HG02970 (cell line): ENCODE results near the gene HLA-B.
A peak's percentile ranks its signal among the peaks of the same experiment; 100 is the strongest.
"Not testable (repeated sequence)": the region's sequence is repeated elsewhere in the genome, so short reads cannot be mapped to it uniquely, and the experiment has no call there.

ENCODE experiments used
- ATAC-seq: cut with Tn5 transposase; IDR thresholded peaks from one replicate; pipeline ENCODE4 v1.9.1; 2021; ENCODE audit warnings: mild to moderate bottlenecking, moderate library complexity, moderate number of reproducible peaks; ENCODE audit not compliant: unreplicated experiment, low FRiP score

Gene HLA-B

GRCh38 chr6:31386099-31386498 is 29.1 kb upstream of the HLA-B start:
- no peak for ATAC-seq

GRCh38 chr6:31385041-31385440 is 28.1 kb upstream of the HLA-B start:
- ATAC-seq = no peak

GRCh38 chr6:31383149-31383548 is 26.2 kb upstream of the HLA-B start:
- ATAC-seq = no peak

- no peak for ATAC-seq
Observed at GRCh38 chr6:31381666-31382065, 24.7 kb upstream of the HLA-B start.

GRCh38 chr6:31379850-31380249 is 22.9 kb upstream of the HLA-B start:
- ATAC-seq = no peak

GRCh38 chr6:31378721-31379103 is 21.7 kb upstream of the HLA-B start:
- no peak for ATAC-seq

- ATAC-seq = no peak
Observed at GRCh38 chr6:31378062-31378720, 21.2 kb upstream of the HLA-B start.

- ATAC-seq = no peak
Observed at GRCh38 chr6:31377029-31377428, 20.1 kb upstream of the HLA-B start.

GRCh38 chr6:31375699-31376098 is 18.7 kb upstream of the HLA-B start:
- no peak for ATAC-seq

- ATAC-seq = not testable (repeated sequence)
Observed at GRCh38 chr6:31374118-31374517, 17.1 kb upstream of the HLA-B start.

GRCh38 chr6:31368461-31368860 is 11.5 kb upstream of the HLA-B start:
- no peak for ATAC-seq

- peak; percentile 82 for ATAC-seq
Observed at GRCh38 chr6:31366693-31367470, 9.9 kb upstream of the HLA-B start.

- ATAC-seq = no peak
Observed at GRCh38 chr6:31365864-31366263, 8.9 kb upstream of the HLA-B start.

GRCh38 chr6:31363811-31364210 is 6.8 kb upstream of the HLA-B start:
- ATAC-seq = no peak

- no peak for ATAC-seq
Observed at GRCh38 chr6:31362751-31363150, 5.8 kb upstream of the HLA-B start.

GRCh38 chr6:31359581-31359980 is 2.6 kb upstream of the HLA-B start:
- ATAC-seq = no peak

- ATAC-seq = no peak
Observed at GRCh38 chr6:31358302-31358701, 1.3 kb upstream of the HLA-B start.

- ATAC-seq = no peak
Observed at GRCh38 chr6:31357886-31358285, 907 bp upstream of the HLA-B start.

GRCh38 chr6:31356216-31356945 is 598 bp downstream of the HLA-B start:
- ATAC-seq = peak; percentile 15

- no peak for ATAC-seq
Observed at GRCh38 chr6:31355583-31355948, 1.4 kb downstream of the HLA-B start.

GRCh38 chr6:31354864-31355582 is 2.0 kb downstream of the HLA-B start:
- ATAC-seq = no peak
